NCI-H2171 (cell line): ENCODE results near the gene GCLC.
"Not testable (repeated sequence)": the region's sequence is repeated elsewhere in the genome, so short reads cannot be mapped to it uniquely, and the experiment has no call there.

Experiments
- DNase-seq: peaks from one replicate; lab custom pipeline; 2025; lab: John Stamatoyannopoulos, UW

Gene GCLC

GRCh38 chr6:53492860-53493634 lies 51.9 kb downstream of the GCLC start:
- DNase-seq: peak; percentile 33

GRCh38 chr6:53487080-53487479 lies 57.8 kb downstream of the GCLC start:
- DNase-seq: no peak

GRCh38 chr6:53486679-53487078 lies 58.2 kb downstream of the GCLC start:
- no peak for DNase-seq

GRCh38 chr6:53484476-53485280 lies 60.2 kb downstream of the GCLC start:
- peak; percentile 35 for DNase-seq

GRCh38 chr6:53483423-53484353 lies 61.2 kb downstream of the GCLC start:
- DNase-seq: no peak

- DNase-seq: no peak
Measured at GRCh38 chr6:53481323-53481722, 63.6 kb downstream of the GCLC start.

- DNase-seq: not testable (repeated sequence)
Measured at GRCh38 chr6:53480774-53481173, 64.1 kb downstream of the GCLC start.

- no peak for DNase-seq
Measured at GRCh38 chr6:53479871-53480270, 65.0 kb downstream of the GCLC start.

GRCh38 chr6:53476964-53477363 lies 67.9 kb downstream of the GCLC start:
- no peak for DNase-seq

GRCh38 chr6:53474010-53474409 lies 70.9 kb downstream of the GCLC start:
- no peak for DNase-seq

GRCh38 chr6:53469163-53469562 lies 75.7 kb downstream of the GCLC start:
- DNase-seq: no peak

GRCh38 chr6:53466257-53466656 lies 78.6 kb downstream of the GCLC start:
- no peak for DNase-seq

- no peak for DNase-seq
Measured at GRCh38 chr6:53465732-53466131, 79.2 kb downstream of the GCLC start.

GRCh38 chr6:53464927-53465460 lies 79.9 kb downstream of the GCLC start:
- DNase-seq: no peak

- no peak for DNase-seq
Measured at GRCh38 chr6:53464483-53464882, 80.4 kb downstream of the GCLC start.

- no peak for DNase-seq
Measured at GRCh38 chr6:53461696-53462095, 83.2 kb downstream of the GCLC start.

GRCh38 chr6:53461041-53461656 lies 83.8 kb downstream of the GCLC start:
- no peak for DNase-seq

GRCh38 chr6:53458105-53458866 lies 86.6 kb downstream of the GCLC start:
- DNase-seq: no peak

- no peak for DNase-seq
Measured at GRCh38 chr6:53456809-53457208, 88.1 kb downstream of the GCLC start.

GRCh38 chr6:53455678-53456077 lies 89.2 kb downstream of the GCLC start:
- DNase-seq: no peak

- DNase-seq: no peak
Measured at GRCh38 chr6:53451165-53451564, 93.7 kb downstream of the GCLC start.
